HepG2 (cell line): ENCODE measurements around the gene TARDBP. TPM values are rescaled to one million over a fixed set of nuclear protein-coding genes. Genes with fewer than 3 reads are reported as not detected.

Experiments used
- ASH2L ChIP-seq: fragments of 300-600, 200-600 bp; sonication (generic); IDR thresholded peaks from 2 replicates; pipeline ENCODE4 v1.7.0; 2017; ENCODE audit warnings: low read depth, mild to moderate bottlenecking, moderate library complexity, mixed read lengths, low read length; ENCODE audit not compliant: insufficient read length
- ETV5 ChIP-seq: IDR thresholded peaks from 2 replicates; pipeline ENCODE4 v1.6.1; 2018; ENCODE audit warnings: missing biosample characterization, missing genetic modification reagents, inconsistent platforms, borderline replicate concordance
- LCORL ChIP-seq, 2 experiments: fragments of 450-650 bp in 1 of 2; sonication (generic) in 1 of 2; formaldehyde crosslinking in 1 of 2; IDR thresholded peaks; 2 replicates each; pipeline versions ENCODE4 v1.5.0 to v1.6.1; 2017 to 2020; ENCODE audit warnings: antibody characterized with exemption in 1 of 2, missing genetic modification reagents in 1 of 2
- MAZ ChIP-seq, 2 experiments: sonication (generic) in 1 of 2; formaldehyde crosslinking in 1 of 2; IDR thresholded peaks; 2 replicates each; pipeline versions ENCODE4 v1.5.0 to v1.6.1; 2012 to 2020; ENCODE audit warnings: low read depth in 2 of 2, mild to moderate bottlenecking in 2 of 2, borderline replicate concordance in 1 of 2, improper control_type of control experiment in 1 of 2, low read length in 1 of 2, missing genetic modification reagents in 1 of 2, moderate library complexity in 1 of 2
- NONO ChIP-seq, 2 experiments: fragments of 450-650 bp in 1 of 2; sonication (generic) in 1 of 2; formaldehyde crosslinking in 1 of 2; IDR thresholded peaks in 1 of 2; conservative IDR thresholded peaks in 1 of 2; 2 replicates each; pipeline versions ENCODE4 v1.6.1 to v1.8.0; 2017 to 2022; ENCODE audit warnings: mild to moderate bottlenecking in 1 of 2, missing genetic modification reagents in 1 of 2, moderate library complexity in 1 of 2
- SKI ChIP-seq: fragments of 450-650 bp; IDR thresholded peaks from one replicate; pipeline ENCODE4 v1.6.1; 2018; ENCODE audit warnings: mild to moderate bottlenecking; ENCODE audit not compliant: partially characterized antibody
- ZNF180 ChIP-seq: sonication (generic); formaldehyde crosslinking; IDR thresholded peaks from 2 replicates; pipeline ENCODE4 v1.4.0; 2020; ENCODE audit warnings: low read depth, missing genetic modification reagents, borderline replicate concordance
- ZNF543 ChIP-seq: sonication (generic); formaldehyde crosslinking; IDR thresholded peaks from 2 replicates; pipeline ENCODE4 v1.4.0; 2020; ENCODE audit warnings: mild to moderate bottlenecking, missing genetic modification reagents
- ZNF790 ChIP-seq: sonication (generic); formaldehyde crosslinking; IDR thresholded peaks from 2 replicates; pipeline ENCODE4 v1.8.0; 2022; ENCODE audit warnings: missing genetic modification reagents, mild to moderate bottlenecking, borderline replicate concordance
- polyA plus RNA-seq, 8 experiments: library from polyadenylated mRNA; depleted of rRNA in 3 of 8; stranded (reverse) in 7 of 8; unstranded in 1 of 8; fragments of >200 nt; fragmentation: Illumina TruSeq in 4 of 8; extraction: Trizol in 4 of 8; gene quantifications; 2 replicates each; pipeline versions ENCODE4 v1.2.1 to v1.2.3, GENCODE V29; 2011 to 2016; ENCODE audit warnings: low read depth in 4 of 8, missing spikeins in 1 of 8, mixed read lengths in 1 of 8; ENCODE audit not compliant: insufficient read depth in 1 of 8
- total RNA-seq, 5 experiments: library from RNA; depleted of rRNA; stranded (reverse); fragments of >200 nt; fragmentation: Illumina TruSeq; extraction: Trizol; gene quantifications; 2 replicates each; pipeline ENCODE4 v1.2.3, GENCODE V29; 2016; ENCODE audit warnings: low read depth in 1 of 5
- TF ChIP-seq, protein P1 (sequence below), 2 experiments: sonication (generic) in 1 of 2; formaldehyde crosslinking in 1 of 2; IDR thresholded peaks; 2 replicates each; pipeline versions ENCODE4 v1.5.1 to v1.6.1; 2011 to 2020; ENCODE audit warnings: borderline replicate concordance in 1 of 2, low read depth in 1 of 2, low read length in 1 of 2, mild to moderate bottlenecking in 1 of 2, missing genetic modification reagents in 1 of 2, moderate library complexity in 1 of 2
- TF ChIP-seq, protein P2 (sequence below): sonication (generic); formaldehyde crosslinking; IDR thresholded peaks from 2 replicates; pipeline ENCODE4 v1.5.1; 2020; ENCODE audit warnings: missing genetic modification reagents, mild to moderate bottlenecking, borderline replicate concordance
- TF ChIP-seq, protein P3 (sequence below): IDR thresholded peaks from 2 replicates; pipeline ENCODE4 v1.6.1; 2016; ENCODE audit warnings: low read depth, control low read depth
- TF ChIP-seq, protein P4 (sequence below): sonication (generic); formaldehyde crosslinking; IDR thresholded peaks from 2 replicates; pipeline ENCODE4 v1.5.1; 2020; ENCODE audit warnings: mild to moderate bottlenecking, missing genetic modification reagents
- TF ChIP-seq, protein P5 (sequence below): sonication (generic); formaldehyde crosslinking; IDR thresholded peaks from 2 replicates; pipeline ENCODE4 v1.8.0; 2022; ENCODE audit warnings: low read depth, missing genetic modification reagents

The TARDBP gene
- total and polyA plus RNA-seq, 2 of the 13 experiments (the other 11 are each of a cell fraction or from before 2014, with no cell fraction given) = 62.4 to 93.0 TPM

DNA sequence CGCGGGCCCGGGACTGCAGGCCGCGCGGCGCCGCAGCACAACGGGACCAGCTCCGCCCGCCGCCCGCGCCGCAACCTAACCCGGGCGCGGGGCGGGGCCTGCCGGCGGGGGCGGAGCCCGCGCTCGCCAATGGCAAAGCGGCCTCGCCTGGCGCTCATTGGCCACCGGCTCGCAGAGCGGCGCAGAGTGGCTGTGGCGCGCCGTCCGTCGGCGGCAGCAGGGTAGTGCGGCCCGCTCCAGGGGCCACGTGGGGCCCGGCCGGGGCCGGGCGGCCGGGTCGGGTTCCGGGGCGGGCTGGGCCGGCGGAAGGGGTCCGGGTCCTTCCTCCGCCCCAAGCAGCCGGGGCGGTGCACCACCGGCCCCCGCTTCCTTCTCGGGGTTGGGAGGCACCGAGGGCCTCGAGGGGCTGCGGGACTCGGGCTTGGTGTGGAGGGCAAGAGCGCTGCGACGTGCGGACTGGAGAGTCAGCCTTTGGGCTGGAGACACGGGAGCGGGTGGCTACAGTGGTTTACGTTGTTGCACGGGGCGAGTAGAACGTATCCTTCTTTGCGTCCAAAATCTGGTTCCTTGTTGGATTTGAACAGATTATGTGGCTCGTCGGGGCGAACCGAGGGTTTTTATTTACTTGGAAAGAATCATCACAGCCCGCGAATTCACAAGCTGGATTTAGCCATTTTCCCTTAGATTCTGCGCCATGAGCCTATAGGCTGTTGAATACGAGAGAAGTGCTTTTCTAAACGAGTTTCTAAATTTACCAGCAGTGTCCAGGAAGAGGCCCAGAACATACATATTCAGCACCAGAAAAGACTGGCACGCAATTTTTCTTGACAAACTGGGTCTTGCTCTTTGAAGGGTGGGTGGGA lies 47.7 kb downstream of the TARDBP start, which contains the start of gene SRM (continued):
- TF ChIP-seq ASH2L (peak; percentile 75), LCORL (IDR thresholded peaks at IDR 0.05) (no peak), LCORL (CRISPR knock-in tag; IDR thresholded peaks at IDR 0.05) (no peak), ETV5 (CRISPR knock-in tag) (peak; percentile 42; the same call in 1 of the 2 replicates), SKI (peak; percentile 62), ZNF180 (CRISPR knock-in tag) (no peak), MAZ (IDR thresholded peaks at IDR 0.05; ENCODE audit: borderline replicate concordance, low read depth, low read length) (no peak), MAZ (CRISPR knock-in tag; IDR thresholded peaks at IDR 0.05; ENCODE audit: low read depth) (peak; percentile 85), ZNF790 (CRISPR knock-in tag) (no peak), NONO (IDR thresholded peaks at IDR 0.05) (no peak), NONO (CRISPR knock-in tag; conservative IDR thresholded peaks at IDR 0.05) (0 out of 2 replicates have a peak, but pooled peaks have one; percentile 47), ZNF543 (CRISPR knock-in tag) (no peak)
- TF ChIP-seq, protein P1, sequence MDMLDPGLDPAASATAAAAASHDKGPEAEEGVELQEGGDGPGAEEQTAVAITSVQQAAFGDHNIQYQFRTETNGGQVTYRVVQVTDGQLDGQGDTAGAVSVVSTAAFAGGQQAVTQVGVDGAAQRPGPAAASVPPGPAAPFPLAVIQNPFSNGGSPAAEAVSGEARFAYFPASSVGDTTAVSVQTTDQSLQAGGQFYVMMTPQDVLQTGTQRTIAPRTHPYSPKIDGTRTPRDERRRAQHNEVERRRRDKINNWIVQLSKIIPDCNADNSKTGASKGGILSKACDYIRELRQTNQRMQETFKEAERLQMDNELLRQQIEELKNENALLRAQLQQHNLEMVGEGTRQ (IDR thresholded peaks at IDR 0.05; ENCODE audit: low read depth, low read length) = peak; percentile 40
- TF ChIP-seq, protein P1 (CRISPR knock-in tag; IDR thresholded peaks at IDR 0.05; ENCODE audit: borderline replicate concordance) = no peak
- TF ChIP-seq, protein P2, sequence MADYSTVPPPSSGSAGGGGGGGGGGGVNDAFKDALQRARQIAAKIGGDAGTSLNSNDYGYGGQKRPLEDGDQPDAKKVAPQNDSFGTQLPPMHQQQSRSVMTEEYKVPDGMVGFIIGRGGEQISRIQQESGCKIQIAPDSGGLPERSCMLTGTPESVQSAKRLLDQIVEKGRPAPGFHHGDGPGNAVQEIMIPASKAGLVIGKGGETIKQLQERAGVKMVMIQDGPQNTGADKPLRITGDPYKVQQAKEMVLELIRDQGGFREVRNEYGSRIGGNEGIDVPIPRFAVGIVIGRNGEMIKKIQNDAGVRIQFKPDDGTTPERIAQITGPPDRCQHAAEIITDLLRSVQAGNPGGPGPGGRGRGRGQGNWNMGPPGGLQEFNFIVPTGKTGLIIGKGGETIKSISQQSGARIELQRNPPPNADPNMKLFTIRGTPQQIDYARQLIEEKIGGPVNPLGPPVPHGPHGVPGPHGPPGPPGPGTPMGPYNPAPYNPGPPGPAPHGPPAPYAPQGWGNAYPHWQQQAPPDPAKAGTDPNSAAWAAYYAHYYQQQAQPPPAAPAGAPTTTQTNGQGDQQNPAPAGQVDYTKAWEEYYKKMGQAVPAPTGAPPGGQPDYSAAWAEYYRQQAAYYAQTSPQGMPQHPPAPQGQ = no peak
- TF ChIP-seq, protein P3, sequence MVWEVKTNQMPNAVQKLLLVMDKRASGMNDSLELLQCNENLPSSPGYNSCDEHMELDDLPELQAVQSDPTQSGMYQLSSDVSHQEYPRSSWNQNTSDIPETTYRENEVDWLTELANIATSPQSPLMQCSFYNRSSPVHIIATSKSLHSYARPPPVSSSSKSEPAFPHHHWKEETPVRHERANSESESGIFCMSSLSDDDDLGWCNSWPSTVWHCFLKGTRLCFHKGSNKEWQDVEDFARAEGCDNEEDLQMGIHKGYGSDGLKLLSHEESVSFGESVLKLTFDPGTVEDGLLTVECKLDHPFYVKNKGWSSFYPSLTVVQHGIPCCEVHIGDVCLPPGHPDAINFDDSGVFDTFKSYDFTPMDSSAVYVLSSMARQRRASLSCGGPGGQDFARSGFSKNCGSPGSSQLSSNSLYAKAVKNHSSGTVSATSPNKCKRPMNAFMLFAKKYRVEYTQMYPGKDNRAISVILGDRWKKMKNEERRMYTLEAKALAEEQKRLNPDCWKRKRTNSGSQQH = no peak
- TF ChIP-seq, protein P4, sequence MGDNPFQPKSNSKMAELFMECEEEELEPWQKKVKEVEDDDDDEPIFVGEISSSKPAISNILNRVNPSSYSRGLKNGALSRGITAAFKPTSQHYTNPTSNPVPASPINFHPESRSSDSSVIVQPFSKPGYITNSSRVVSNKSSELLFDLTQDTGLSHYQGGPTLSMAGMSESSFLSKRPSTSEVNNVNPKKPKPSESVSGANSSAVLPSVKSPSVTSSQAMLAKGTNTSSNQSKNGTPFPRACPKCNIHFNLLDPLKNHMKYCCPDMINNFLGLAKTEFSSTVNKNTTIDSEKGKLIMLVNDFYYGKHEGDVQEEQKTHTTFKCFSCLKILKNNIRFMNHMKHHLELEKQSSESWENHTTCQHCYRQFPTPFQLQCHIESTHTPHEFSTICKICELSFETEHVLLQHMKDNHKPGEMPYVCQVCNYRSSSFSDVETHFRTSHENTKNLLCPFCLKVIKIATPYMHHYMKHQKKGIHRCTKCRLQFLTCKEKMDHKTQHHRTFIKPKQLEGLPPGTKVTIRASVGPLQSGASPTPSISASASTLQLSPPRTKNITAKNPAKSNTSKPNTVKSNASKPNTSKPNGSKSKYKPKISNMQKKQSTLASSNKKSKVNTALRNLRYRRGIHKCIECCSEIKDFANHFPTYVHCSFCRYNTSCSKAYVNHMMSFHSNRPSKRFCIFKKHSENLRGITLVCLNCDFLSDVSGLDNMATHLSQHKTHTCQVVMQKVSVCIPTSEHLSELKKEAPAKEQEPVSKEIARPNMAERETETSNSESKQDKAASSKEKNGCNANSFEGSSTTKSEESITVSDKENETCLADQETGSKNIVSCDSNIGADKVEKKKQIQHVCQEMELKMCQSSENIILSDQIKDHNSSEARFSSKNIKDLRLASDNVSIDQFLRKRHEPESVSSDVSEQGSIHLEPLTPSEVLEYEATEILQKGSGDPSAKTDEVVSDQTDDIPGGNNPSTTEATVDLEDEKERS (CRISPR knock-in tag) = no peak
- TF ChIP-seq, protein P5, sequence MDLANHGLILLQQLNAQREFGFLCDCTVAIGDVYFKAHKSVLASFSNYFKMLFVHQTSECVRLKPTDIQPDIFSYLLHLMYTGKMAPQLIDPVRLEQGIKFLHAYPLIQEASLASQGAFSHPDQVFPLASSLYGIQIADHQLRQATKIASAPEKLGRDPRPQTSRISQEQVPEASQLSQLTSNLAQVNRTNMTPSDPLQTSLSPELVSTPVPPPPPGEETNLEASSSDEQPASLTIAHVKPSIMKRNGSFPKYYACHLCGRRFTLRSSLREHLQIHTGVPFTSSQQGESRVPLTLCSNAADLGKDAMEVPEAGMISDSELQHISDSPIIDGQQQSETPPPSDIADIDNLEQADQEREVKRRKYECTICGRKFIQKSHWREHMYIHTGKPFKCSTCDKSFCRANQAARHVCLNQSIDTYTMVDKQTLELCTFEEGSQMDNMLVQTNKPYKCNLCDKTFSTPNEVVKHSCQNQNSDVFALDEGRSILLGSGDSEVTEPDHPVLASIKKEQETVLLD (CRISPR knock-in tag) = peak; percentile 87
